Nucleus accumbens (tissue), 56 donors: ENCODE results near the gene WNT8A.

Source experiments
- DNase-seq, 56 donors: peaks; one replicate each; lab custom pipeline; 2025; lab: John Stamatoyannopoulos, UW

The WNT8A gene

GRCh38 chr5:138132543-138132942 is 48.7 kb downstream of the WNT8A start:
- DNase-seq: no peak

GRCh38 chr5:138138949-138139780 is 55.3 kb downstream of the WNT8A start, which contains the start of gene NME5:
Gene NME5, minus strand, starts transcription at chr5:138139428. Its CDS starts 648 bp downstream, at chr5:138138780.
- peak in 54 of 56 donors; percentile 6 to 84 (median 50) for DNase-seq

- DNase-seq: no peak
Measured at GRCh38 chr5:138139781-138140090, 55.9 kb downstream of the WNT8A start.

- no peak for DNase-seq
Measured at GRCh38 chr5:138140268-138140667, 56.4 kb downstream of the WNT8A start.
